HAP-1 (cell line): ENCODE results near the gene CDADC1.

Experiments
- DNase-seq, 2 experiments: peaks; one replicate each; pipeline ENCODE4 v3.0.0-alpha.2; 2016 to 2020; ENCODE audit warnings: low spot score in 2 of 2
- H3K27me3 ChIP-seq: fragments of 250-450 bp; sonication (Bioruptor Pico); 2 replicates; pipeline ENCODE4 v1.5.1; 2020; ENCODE audit warnings: low read depth, mild to moderate bottlenecking, moderate library complexity
- H3K36me3 ChIP-seq: fragments of 250-450 bp; sonication (Bioruptor Pico); replicated peaks from 2 replicates; pipeline ENCODE4 v1.5.1; 2020; ENCODE audit warnings: mild to moderate bottlenecking
- H3K4me1 ChIP-seq: fragments of 250-450 bp; sonication (Bioruptor Pico); 2 replicates; pipeline ENCODE4 v1.5.1; 2020; ENCODE audit warnings: mild to moderate bottlenecking
- H3K4me3 ChIP-seq: fragments of 250-450 bp; sonication (Bioruptor Pico); 2 replicates; pipeline ENCODE4 v1.5.1; 2020; ENCODE audit warnings: mild to moderate bottlenecking, moderate library complexity
- H3K9me3 ChIP-seq: fragments of 250-450 bp; sonication (Bioruptor Pico); 2 replicates; pipeline ENCODE4 v1.5.1; 2020; ENCODE audit warnings: mild to moderate bottlenecking, moderate library complexity
- in situ Hi-C: fragments of 300-500 bp; cut with MboI; formaldehyde crosslinking; loops from 3 replicates; pipeline ENCODE4 v1.14.3; 2020; ENCODE audit warnings: low sequenced_read_pairs, inconsistent platforms, mixed read lengths

CDADC1 gene

DNA sequence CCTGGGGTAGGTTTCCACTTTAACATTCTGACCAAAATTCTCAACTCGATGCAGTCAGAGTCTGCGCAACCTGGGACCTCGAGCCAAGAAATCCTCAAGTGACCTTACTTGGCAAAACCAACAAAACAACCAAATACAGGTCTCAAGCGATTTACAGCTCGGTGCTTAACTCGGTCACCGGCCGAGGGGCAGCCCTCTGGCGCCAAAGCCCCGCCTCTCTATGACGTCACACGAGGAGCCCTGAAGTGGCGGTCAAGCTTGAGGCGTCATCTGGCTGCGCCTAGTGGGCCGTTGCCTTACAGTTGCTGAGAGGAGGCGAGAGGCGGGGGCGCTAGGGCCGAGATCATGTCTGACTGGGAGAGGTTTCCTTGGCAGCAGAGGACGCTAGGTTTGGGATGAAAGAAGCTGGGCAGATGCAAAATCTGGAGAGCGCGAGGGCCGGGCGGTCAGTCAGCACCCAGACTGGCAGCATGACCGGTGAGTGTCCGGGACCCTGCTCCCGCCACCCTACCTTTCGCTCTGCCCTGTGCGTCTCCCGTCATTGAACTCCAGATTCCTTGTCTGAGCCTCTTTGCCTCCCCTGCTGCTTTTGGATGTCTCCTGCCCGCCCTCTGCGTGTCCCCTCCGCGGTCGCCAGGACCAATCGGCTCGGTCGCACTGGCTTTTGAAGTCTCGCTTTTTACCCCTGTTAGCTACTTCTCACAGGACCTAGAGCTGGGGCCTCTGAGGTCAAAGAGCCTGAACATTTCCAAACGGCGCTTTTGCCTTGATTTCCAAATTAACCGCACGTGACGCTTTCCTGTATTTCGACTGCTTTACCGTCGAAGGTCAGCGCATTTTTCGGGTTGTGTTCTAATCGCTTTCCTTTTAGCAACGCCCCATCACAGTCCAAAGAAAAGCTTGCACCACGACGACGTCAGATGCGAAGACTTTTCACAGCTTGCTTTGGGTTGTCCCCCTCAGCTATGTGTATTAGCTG is at the start of gene CDADC1:
Gene CDADC1, plus strand, starts transcription at position 283 of the 979 bp plus-strand sequence. Its CDS starts 113 bp downstream, at position 396.
- in situ Hi-C loops: no loop called here
- H3K4me3 ChIP-seq: peak within 1 kb of the TSS; percentile 71
- DNase-seq: peak; percentile 89 to 99
- peaks cover 11% of the 10 kb centered on the region for H3K4me1 ChIP-seq
- H3K27me3 ChIP-seq: no peaks in the 10 kb centered on the region
- peaks cover 7% of the 10 kb centered on the region; the same call in 1 of the 2 replicates for H3K36me3 ChIP-seq
- H3K9me3 ChIP-seq: no peaks in the 10 kb centered on the region

GRCh38 chr13:49206641-49207040 is 41.1 kb upstream of the CDADC1 start:
- Histone ChIP-seq H3K9me3 (no peaks in the 10 kb centered on the region), H3K27me3 (no peaks in the 10 kb centered on the region), H3K4me3 (no peak overlapping the region), H3K4me1 (no peaks in the 10 kb centered on the region), H3K36me3 (peaks cover 15% of the 10 kb centered on the region)
- DNase-seq: no peak
- in situ Hi-C loops: no loop called here

- no peaks in the 10 kb centered on the region for H3K27me3 ChIP-seq
- in situ Hi-C loops: no loop called here
- peaks cover 10% of the 10 kb centered on the region for H3K36me3 ChIP-seq
- DNase-seq: no peak
- no peak overlapping the region for H3K4me3 ChIP-seq
- no peaks in the 10 kb centered on the region for H3K4me1 ChIP-seq
- H3K9me3 ChIP-seq: no peaks in the 10 kb centered on the region
Observed at GRCh38 chr13:49208619-49209018, 39.1 kb upstream of the CDADC1 start.

GRCh38 chr13:49210114-49210513 is 37.6 kb upstream of the CDADC1 start:
- no peak for DNase-seq
- no peaks in the 10 kb centered on the region for H3K9me3 ChIP-seq
- no peak overlapping the region for H3K4me3 ChIP-seq
- H3K4me1 ChIP-seq: peaks cover 8% of the 10 kb centered on the region
- in situ Hi-C loops: no loop called here
- no peaks in the 10 kb centered on the region for H3K27me3 ChIP-seq
- H3K36me3 ChIP-seq: peaks cover 4% of the 10 kb centered on the region

GRCh38 chr13:49210669-49211068 is 37.1 kb upstream of the CDADC1 start:
- in situ Hi-C loops: no loop called here
- H3K36me3 ChIP-seq: peaks cover 4% of the 10 kb centered on the region
- peaks cover 10% of the 10 kb centered on the region for H3K4me1 ChIP-seq
- DNase-seq: no peak
- H3K4me3 ChIP-seq: no peak overlapping the region
- no peaks in the 10 kb centered on the region for H3K27me3 ChIP-seq
- no peaks in the 10 kb centered on the region for H3K9me3 ChIP-seq

DNA sequence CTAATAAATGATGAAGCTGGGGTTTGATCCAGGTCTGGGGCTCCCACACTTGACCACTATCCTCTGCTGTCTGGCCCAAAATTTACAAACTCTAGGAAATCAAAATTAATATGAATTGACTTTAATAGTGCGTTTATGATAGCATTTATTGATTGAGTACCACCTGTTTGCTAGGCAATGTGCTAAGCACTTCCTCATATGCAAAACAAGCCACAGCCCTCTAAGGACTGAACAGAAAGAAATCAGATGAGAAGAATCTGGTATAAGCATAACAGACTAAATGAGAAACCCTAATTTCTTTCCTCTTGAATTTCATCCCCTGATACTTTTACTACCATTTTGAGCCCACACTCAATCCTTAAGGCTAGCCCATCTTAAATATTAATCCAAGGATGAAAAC is 34.2 kb upstream of the CDADC1 start:
- peaks cover 10% of the 10 kb centered on the region for H3K4me1 ChIP-seq
- no peak for DNase-seq
- in situ Hi-C loops: no loop called here

GRCh38 chr13:49213997-49214916 is 33.5 kb upstream of the CDADC1 start:
- in situ Hi-C loops: no loop called here
- no peaks in the 10 kb centered on the region for H3K36me3 ChIP-seq
- DNase-seq: no peak
- H3K27me3 ChIP-seq: no peaks in the 10 kb centered on the region
- no peaks in the 10 kb centered on the region for H3K9me3 ChIP-seq
- H3K4me3 ChIP-seq: no peak overlapping the region
- peaks cover 10% of the 10 kb centered on the region for H3K4me1 ChIP-seq

More for the DNA sequence above, 34.2 kb upstream of the CDADC1 start:
- no peaks in the 10 kb centered on the region for H3K27me3 ChIP-seq
- H3K4me3 ChIP-seq: no peak overlapping the region
- no peaks in the 10 kb centered on the region for H3K9me3 ChIP-seq
- H3K36me3 ChIP-seq: no peaks in the 10 kb centered on the region

- DNase-seq: peak in 1 of 2 experiments; percentile 35
- Histone ChIP-seq H3K36me3 (no peaks in the 10 kb centered on the region), H3K4me1 (peaks cover 10% of the 10 kb centered on the region), H3K27me3 (no peaks in the 10 kb centered on the region), H3K9me3 (no peaks in the 10 kb centered on the region), H3K4me3 (no peak overlapping the region)
- in situ Hi-C loops: no loop called here
Observed at GRCh38 chr13:49214917-49215376, 32.8 kb upstream of the CDADC1 start.

GRCh38 chr13:49216334-49216733 is 31.4 kb upstream of the CDADC1 start:
- in situ Hi-C loops: no loop called here
- Histone ChIP-seq H3K9me3 (no peaks in the 10 kb centered on the region), H3K4me3 (no peak overlapping the region), H3K4me1 (peaks cover 10% of the 10 kb centered on the region), H3K36me3 (no peaks in the 10 kb centered on the region), H3K27me3 (no peaks in the 10 kb centered on the region)
- DNase-seq: no peak

GRCh38 chr13:49217962-49218492 is 29.7 kb upstream of the CDADC1 start:
- no peak overlapping the region for H3K4me3 ChIP-seq
- H3K27me3 ChIP-seq: no peaks in the 10 kb centered on the region
- H3K9me3 ChIP-seq: no peaks in the 10 kb centered on the region
- in situ Hi-C loops: no loop called here
- no peak for DNase-seq
- no peaks in the 10 kb centered on the region for H3K36me3 ChIP-seq
- H3K4me1 ChIP-seq: peaks cover 10% of the 10 kb centered on the region

GRCh38 chr13:49218493-49219051 is 29.2 kb upstream of the CDADC1 start:
- Histone ChIP-seq H3K9me3 (no peaks in the 10 kb centered on the region), H3K27me3 (no peaks in the 10 kb centered on the region), H3K36me3 (no peaks in the 10 kb centered on the region), H3K4me1 (peaks cover 10% of the 10 kb centered on the region), H3K4me3 (no peak overlapping the region)
- peak; percentile 19 to 76 for DNase-seq
- in situ Hi-C loops: no loop called here

DNA sequence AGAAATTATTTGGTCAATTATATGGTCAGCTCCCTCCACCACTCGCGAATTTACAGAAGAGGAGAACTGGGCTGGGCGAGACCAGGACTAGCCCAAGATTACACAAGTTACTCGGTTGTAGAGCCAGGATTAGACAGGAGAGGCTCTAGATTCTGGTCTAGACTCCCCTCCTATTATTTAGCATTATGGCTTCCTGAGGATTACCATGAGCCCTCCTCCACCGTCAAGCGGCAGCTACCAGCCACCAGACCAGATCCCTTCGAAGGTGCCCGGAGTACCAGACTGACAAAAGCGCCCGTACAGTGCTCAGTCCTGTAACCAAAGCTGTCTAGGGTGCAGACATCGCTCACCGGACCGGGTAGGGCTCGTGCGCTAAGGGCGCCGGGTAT is 28.1 kb upstream of the CDADC1 start:
- Histone ChIP-seq H3K36me3 (no peaks in the 10 kb centered on the region), H3K4me1 (peaks cover 7% of the 10 kb centered on the region), H3K27me3 (no peaks in the 10 kb centered on the region), H3K4me3 (no peak overlapping the region), H3K9me3 (no peaks in the 10 kb centered on the region)
- no peak for DNase-seq
- in situ Hi-C loops: no loop called here
